ENCODE results near the gene RAP1B. TPM values are rescaled to one million over a fixed set of nuclear protein-coding genes. Genes with fewer than 3 reads are reported as not detected.

The RAP1B gene
- total and polyA plus RNA-seq, 2 of the 13 experiments (the other 11 are each of a cell fraction or from before 2014, with no cell fraction given) = 71.1 to 92.7 TPM

DNA sequence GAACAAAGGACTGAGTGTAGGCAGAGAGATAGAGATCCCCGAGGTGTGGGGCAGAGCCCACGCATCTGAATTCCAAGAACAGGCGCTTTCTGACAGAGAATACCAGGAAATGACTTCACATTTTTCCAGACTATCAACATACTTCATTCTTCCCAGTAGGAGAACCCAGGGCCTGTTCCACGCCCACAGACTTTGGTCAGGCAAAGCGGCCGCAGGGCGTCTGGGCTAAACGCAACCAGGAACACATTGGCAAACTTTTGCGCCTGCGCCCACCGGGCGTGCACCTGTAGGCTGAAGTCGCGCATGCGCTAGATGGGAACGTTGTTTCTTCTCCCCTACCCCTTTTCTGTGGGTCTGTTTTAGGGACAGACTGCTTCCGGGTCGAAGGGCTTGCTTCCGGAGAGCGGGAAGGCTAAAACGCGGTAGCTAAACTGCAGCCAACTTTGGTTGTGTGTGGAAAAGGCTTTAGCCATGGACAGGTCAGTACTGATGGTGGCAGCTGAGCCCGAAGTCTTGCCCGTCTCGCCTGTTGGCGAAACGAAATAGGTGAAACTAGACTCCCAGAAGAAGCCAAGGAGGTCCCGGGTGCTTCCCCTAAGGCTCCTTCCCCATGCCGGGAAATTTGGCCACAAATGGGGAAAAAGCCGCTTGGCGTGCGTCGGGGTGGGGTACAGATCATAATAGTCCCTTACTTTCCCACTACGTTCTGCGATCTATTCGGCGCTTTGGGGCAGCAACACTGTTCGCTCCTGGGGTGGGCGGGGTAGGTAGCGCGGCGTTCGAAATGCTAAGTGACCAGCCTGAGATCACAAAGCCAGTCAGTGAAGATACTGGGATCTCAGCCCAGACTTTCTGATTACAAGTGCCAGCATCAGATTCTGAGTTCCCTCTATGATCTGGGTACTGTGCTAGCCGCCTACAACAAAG lies 76.2 kb downstream of the RAP1B start, which contains the start of gene NUP107 (continued):
- TF ChIP-seq SIN3A (IDR thresholded peaks at IDR 0.05; ENCODE audit: borderline replicate concordance, low read depth, low read length) (peak; percentile 98), SOX6 (IDR thresholded peaks at IDR 0.05) (no peak), SOX6 (CRISPR knock-in tag; IDR thresholded peaks at IDR 0.05) (peak; percentile 66; the same call in 1 of the 2 replicates), ZFP62 (CRISPR knock-in tag; IDR thresholded peaks at IDR 0.05) (peak; percentile 78; the same call in 1 of the 2 replicates), HDAC2 (CRISPR knock-in tag; IDR thresholded peaks at IDR 0.05) (peak; percentile 99), ZNF546 (CRISPR knock-in tag; conservative IDR thresholded peaks at IDR 0.05) (no peak)
- TF ChIP-seq, protein P1, sequence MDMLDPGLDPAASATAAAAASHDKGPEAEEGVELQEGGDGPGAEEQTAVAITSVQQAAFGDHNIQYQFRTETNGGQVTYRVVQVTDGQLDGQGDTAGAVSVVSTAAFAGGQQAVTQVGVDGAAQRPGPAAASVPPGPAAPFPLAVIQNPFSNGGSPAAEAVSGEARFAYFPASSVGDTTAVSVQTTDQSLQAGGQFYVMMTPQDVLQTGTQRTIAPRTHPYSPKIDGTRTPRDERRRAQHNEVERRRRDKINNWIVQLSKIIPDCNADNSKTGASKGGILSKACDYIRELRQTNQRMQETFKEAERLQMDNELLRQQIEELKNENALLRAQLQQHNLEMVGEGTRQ (IDR thresholded peaks at IDR 0.05; ENCODE audit: low read depth, low read length) = no peak
- TF ChIP-seq, protein P1 (CRISPR knock-in tag; IDR thresholded peaks at IDR 0.05; ENCODE audit: borderline replicate concordance) = no peak

DNA sequence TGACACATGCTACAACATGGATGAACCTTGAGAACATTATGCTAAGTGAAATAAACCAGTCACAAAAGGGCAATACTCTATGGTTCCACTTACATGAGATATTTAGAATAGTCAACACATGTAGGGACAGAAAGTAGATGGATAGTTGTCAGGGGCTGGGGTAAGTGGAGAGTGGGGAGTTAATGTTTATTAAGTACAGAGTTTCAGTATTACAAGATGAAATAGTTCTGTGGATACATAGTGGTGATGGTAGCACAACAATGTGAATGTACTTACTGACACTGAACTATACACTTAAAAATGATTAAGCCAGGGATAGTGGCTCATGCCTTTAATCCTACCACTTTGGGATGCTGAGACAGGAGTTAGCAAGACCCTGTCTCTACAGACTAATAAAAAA lies 84.8 kb downstream of the RAP1B start:
- Histone ChIP-seq H3K36me3 (replicated peaks in 1 of 2; ENCODE audit: control insufficient read depth in 1 of 2, insufficient read depth in 2 of 2, low read length in 2 of 2) (peaks cover 12 to 71% of the 10 kb centered on the region in 2 experiments), H2AFZ (ENCODE audit: low read length) (no peak overlapping the region), H3K79me2 (ENCODE audit: insufficient read depth, low read length) (no peaks in the 10 kb centered on the region), H3K9me3 (ENCODE audit: low read length) (no peaks in the 10 kb centered on the region), H4K20me1 (ENCODE audit: insufficient read depth, low read length) (no peaks in the 10 kb centered on the region), H3K27ac (ENCODE audit: extremely low read length, insufficient read depth, low read length) (no peak overlapping the region), H3K9ac (ENCODE audit: insufficient read depth, low read depth, low read length) (no peak overlapping the region), H3K4me1 (ENCODE audit: insufficient read depth, low read length) (no peaks in the 10 kb centered on the region), H3K4me3 (replicated peaks in 1 of 3; ENCODE audit: insufficient read depth in 1 of 3, low read depth in 2 of 3, low read length in 3 of 3) (no peak overlapping the region), H3K27me3 (ENCODE audit: control insufficient read depth in 1 of 2, insufficient read depth in 2 of 2, low read length in 2 of 2) (no peaks in the 10 kb centered on the region), H3K4me2 (ENCODE audit: low read depth, low read length) (no peak overlapping the region)
- CTCF ChIA-PET (ENCODE audit: low intra/inter-chr PET ratio, low total read pairs) = no interaction called here
- TF ChIP-seq SIX4 (CRISPR knock-in tag; IDR thresholded peaks at IDR 0.05) (no peak), HOXA9 (CRISPR knock-in tag; IDR thresholded peaks at IDR 0.05; ENCODE audit: borderline replicate concordance) (no peak), AHR (CRISPR knock-in tag; IDR thresholded peaks at IDR 0.05) (no peak)
- DNase-seq (ENCODE audit: low spot score) (no peak), ATAC-seq (no peak), FAIRE-seq (no peak)
- no TSS peak for BruUV-seq (replicated peaks)
- POLR2A ChIA-PET = no interaction called here
- intact Hi-C loops (cut with micrococcal nuclease; ENCODE audit: unreplicated experiment) (no loop called here), in situ Hi-C loops (cut with HindIII; ENCODE audit: extremely low pct_ligation_motif_present, low pct_unique_long_range_greater_than_20kb) (no loop called here)

Measured in HepG2 (cell line).